Sigmoid colon (tissue), 4 donors: ENCODE measurements around the gene SDCCAG8.

Experiments
- CTCF ChIP-seq, 4 experiments: fragments of 450-650 bp in 3 of 4; fragments of 200-600 bp in 1 of 4; IDR thresholded peaks; one replicate each; pipeline ENCODE4 v1.5.1; 2016 to 2019; ENCODE audit warnings: antibody characterized with exemption in 4 of 4, mild to moderate bottlenecking in 3 of 4, moderate library complexity in 2 of 4
- POLR2A ChIP-seq, 2 donors: fragments of 450-650 bp; IDR thresholded peaks; one replicate each; pipeline ENCODE4 v1.6.1; 2016; ENCODE audit warnings: antibody characterized with exemption in 2 of 2, mild to moderate bottlenecking in 2 of 2, moderate library complexity in 2 of 2
- POLR2AphosphoS5 ChIP-seq, 4 donors: sonication (generic); formaldehyde crosslinking; IDR thresholded peaks; one replicate each; pipeline ENCODE4 v1.6.1; 2017; ENCODE audit warnings: antibody characterized with exemption in 4 of 4

- TF ChIP-seq POLR2A (IDR thresholded peaks at IDR 0.05) (no peak), POLR2AphosphoS5 (IDR thresholded peaks at IDR 0.05) (no peak), CTCF (IDR thresholded peaks at IDR 0.05) (no peak)
These were observed 58.0 kb downstream of the SDCCAG8 start for GRCh38 chr1:243313635-243314536.
